Body of pancreas (tissue), 4 donors: ENCODE measurements around the gene FMNL2.

ENCODE experiments used
- POLR2A ChIP-seq, 3 donors: fragments of 450-650 bp; IDR thresholded peaks; one replicate each; pipeline ENCODE4 v1.6.1; 2016; ENCODE audit warnings: antibody characterized with exemption in 3 of 3, mild to moderate bottlenecking in 2 of 3
- TF ChIP-seq, protein P1 (sequence below), 7 experiments: fragments of 450-650 bp in 4 of 7; fragments of 200-600 bp in 3 of 7; sonication (generic) in 3 of 7; IDR thresholded peaks; one replicate each; pipeline ENCODE4 v1.5.1; 2016 to 2019; ENCODE audit warnings: antibody characterized with exemption in 7 of 7

DNA sequence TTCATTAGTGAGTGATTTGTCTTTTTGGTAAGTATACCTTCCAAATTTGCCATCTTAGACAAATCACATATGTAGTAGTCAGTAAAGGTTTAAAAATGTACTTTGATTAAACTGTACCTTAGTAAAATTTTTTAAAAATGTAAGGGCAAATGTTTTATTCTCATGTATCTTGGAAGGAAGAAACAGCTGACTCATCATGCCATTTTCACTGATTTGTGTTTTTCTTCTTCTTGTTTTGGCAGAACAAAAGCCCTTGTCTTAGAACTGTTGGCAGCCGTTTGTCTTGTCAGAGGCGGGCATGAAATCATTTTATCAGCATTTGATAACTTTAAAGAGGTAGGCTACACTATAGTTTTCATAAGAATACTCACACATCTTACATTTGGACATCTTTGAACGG lies 245.7 kb downstream of the FMNL2 start:
- TF ChIP-seq POLR2A (IDR thresholded peaks at IDR 0.05) = no peak
- TF ChIP-seq, protein P1, sequence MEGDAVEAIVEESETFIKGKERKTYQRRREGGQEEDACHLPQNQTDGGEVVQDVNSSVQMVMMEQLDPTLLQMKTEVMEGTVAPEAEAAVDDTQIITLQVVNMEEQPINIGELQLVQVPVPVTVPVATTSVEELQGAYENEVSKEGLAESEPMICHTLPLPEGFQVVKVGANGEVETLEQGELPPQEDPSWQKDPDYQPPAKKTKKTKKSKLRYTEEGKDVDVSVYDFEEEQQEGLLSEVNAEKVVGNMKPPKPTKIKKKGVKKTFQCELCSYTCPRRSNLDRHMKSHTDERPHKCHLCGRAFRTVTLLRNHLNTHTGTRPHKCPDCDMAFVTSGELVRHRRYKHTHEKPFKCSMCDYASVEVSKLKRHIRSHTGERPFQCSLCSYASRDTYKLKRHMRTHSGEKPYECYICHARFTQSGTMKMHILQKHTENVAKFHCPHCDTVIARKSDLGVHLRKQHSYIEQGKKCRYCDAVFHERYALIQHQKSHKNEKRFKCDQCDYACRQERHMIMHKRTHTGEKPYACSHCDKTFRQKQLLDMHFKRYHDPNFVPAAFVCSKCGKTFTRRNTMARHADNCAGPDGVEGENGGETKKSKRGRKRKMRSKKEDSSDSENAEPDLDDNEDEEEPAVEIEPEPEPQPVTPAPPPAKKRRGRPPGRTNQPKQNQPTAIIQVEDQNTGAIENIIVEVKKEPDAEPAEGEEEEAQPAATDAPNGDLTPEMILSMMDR (IDR thresholded peaks at IDR 0.05) = no peak
